Fibroblast of lung (primary cell): Measurements from ENCODE around the gene RNF186. TPM values are rescaled to one million over a fixed set of nuclear protein-coding genes. Genes with fewer than 3 reads are reported as not detected.

Source experiments
- DNase-seq, 2 donors: peaks; one replicate each; pipeline versions ENCODE4 v3.0.0 to v3.0.0-alpha.2; 2010; ENCODE audit warnings: low read depth in 2 of 2
- H2AFZ ChIP-seq: 2 replicates; pipeline ENCODE4 v1.5.1; 2012; ENCODE audit warnings: low read length, control low read depth, inconsistent platforms
- H3K27ac ChIP-seq: 2 replicates; pipeline ENCODE4 v1.5.1; 2011; ENCODE audit warnings: low read length, control low read depth; ENCODE audit not compliant: insufficient read depth
- H3K27me3 ChIP-seq: 2 replicates; pipeline ENCODE4 v1.5.1; 2011; ENCODE audit warnings: mild to moderate bottlenecking, low read length; ENCODE audit not compliant: control insufficient read depth, insufficient read depth
- H3K36me3 ChIP-seq: 2 replicates; pipeline ENCODE4 v1.5.1; 2011; ENCODE audit warnings: low read length; ENCODE audit not compliant: control insufficient read depth, insufficient read depth
- H3K4me1 ChIP-seq: 2 replicates; pipeline ENCODE4 v1.5.1; 2011; ENCODE audit warnings: low read length; ENCODE audit not compliant: control insufficient read depth, insufficient read depth; ENCODE audit errors: extremely low read depth
- H3K4me2 ChIP-seq: 2 replicates; pipeline ENCODE4 v1.5.1; 2011; ENCODE audit warnings: low read length, control low read depth; ENCODE audit not compliant: insufficient read depth; ENCODE audit errors: extremely low read depth
- H3K4me3 ChIP-seq, 4 experiments: fragments of 200-600 bp in 1 of 4; sonication (generic) in 1 of 4; replicated peaks in 1 of 4; 2 replicates each; pipeline ENCODE4 v1.5.1; 2011 to 2016; ENCODE audit warnings: low read length in 4 of 4, low read depth in 3 of 4, mild to moderate bottlenecking in 3 of 4, control low read depth in 2 of 4, inconsistent platforms in 1 of 4, mixed read lengths in 1 of 4; ENCODE audit not compliant: insufficient read depth in 1 of 4; ENCODE audit errors: control extremely low read depth in 1 of 4
- H3K79me2 ChIP-seq: 2 replicates; pipeline ENCODE4 v1.5.1; 2012; ENCODE audit warnings: mild to moderate bottlenecking, low read length, inconsistent platforms; ENCODE audit not compliant: control insufficient read depth, insufficient read depth
- H3K9ac ChIP-seq: 2 replicates; pipeline ENCODE4 v1.5.1; 2011; ENCODE audit warnings: mild to moderate bottlenecking, low read length, control low read depth; ENCODE audit not compliant: insufficient read depth
- H3K9me3 ChIP-seq: 2 replicates; pipeline ENCODE4 v1.5.1; 2012; ENCODE audit warnings: low read depth, low read length; ENCODE audit not compliant: control insufficient read depth, insufficient read depth
- H4K20me1 ChIP-seq: 2 replicates; pipeline ENCODE4 v1.5.1; 2011; ENCODE audit warnings: low read length; ENCODE audit not compliant: control insufficient read depth, insufficient read depth; ENCODE audit errors: extremely low read depth
- EZH2 ChIP-seq: IDR thresholded peaks from 2 replicates; pipeline ENCODE4 v1.5.1; 2012; ENCODE audit warnings: low read length, control low read depth, mild to moderate bottlenecking; ENCODE audit errors: missing control alignments
- polyA plus RNA-seq, 2 donors: library from polyadenylated mRNA; depleted of rRNA in 1 of 2; stranded (reverse) in 1 of 2; unstranded in 1 of 2; fragments of >200 nt; gene quantifications; 2 replicates each; pipeline ENCODE4 v1.2.1, GENCODE V29; 2011 to 2012; ENCODE audit warnings: missing spikeins in 1 of 2
- total RNA-seq: library from RNA; depleted of rRNA; stranded (reverse); fragments of >200 nt; gene quantifications from 2 replicates; pipeline ENCODE4 v1.2.1, GENCODE V29; 2014
- TF ChIP-seq, protein P1 (sequence below), 2 donors: IDR thresholded peaks in 1 of 2; conservative IDR thresholded peaks in 1 of 2; 1 replicate in 1 of 2; 2 replicates in 1 of 2; pipeline ENCODE4 v1.5.1; 2011 to 2012; ENCODE audit warnings: low read length in 2 of 2, control low read depth in 1 of 2, inconsistent platforms in 1 of 2, low read depth in 1 of 2, mild to moderate bottlenecking in 1 of 2

RNF186 gene
- total and polyA plus RNA-seq, 2 donors (not counting 1 experiment from before 2014, with no cell fraction given) = not detected

DNA sequence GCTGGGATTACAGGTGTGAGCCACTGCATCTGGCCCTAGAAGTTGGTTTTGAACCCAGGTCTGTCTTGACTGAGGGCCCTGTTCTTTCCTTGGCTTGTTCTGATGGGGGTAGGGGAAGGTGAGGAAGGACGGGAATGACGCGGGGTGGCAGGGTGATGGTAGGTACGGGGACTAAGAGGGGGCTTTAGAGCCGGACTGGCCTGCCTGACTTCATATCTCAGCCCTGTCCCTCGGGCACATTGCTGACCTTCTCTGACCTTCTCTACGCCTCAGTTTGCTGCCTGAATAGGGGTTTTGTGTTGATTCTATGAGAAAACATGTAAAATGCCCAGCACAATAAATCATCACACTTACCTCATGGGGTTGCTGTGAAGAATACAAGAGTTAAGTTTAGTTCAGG lies 6.7 kb downstream of the RNF186 start:
- Histone ChIP-seq H2AFZ (no peak overlapping the region), H3K4me1 (no peaks in the 10 kb centered on the region), H3K27me3 (peaks cover 2% of the 10 kb centered on the region), H4K20me1 (no peaks in the 10 kb centered on the region), H3K27ac (no peak overlapping the region), H3K9me3 (no peaks in the 10 kb centered on the region), H3K79me2 (no peaks in the 10 kb centered on the region), H3K9ac (no peak overlapping the region), H3K4me2 (no peak overlapping the region), H3K36me3 (no peaks in the 10 kb centered on the region), H3K4me3 (no peak overlapping the region)
- TF ChIP-seq EZH2 = no peak
- TF ChIP-seq, protein P1, sequence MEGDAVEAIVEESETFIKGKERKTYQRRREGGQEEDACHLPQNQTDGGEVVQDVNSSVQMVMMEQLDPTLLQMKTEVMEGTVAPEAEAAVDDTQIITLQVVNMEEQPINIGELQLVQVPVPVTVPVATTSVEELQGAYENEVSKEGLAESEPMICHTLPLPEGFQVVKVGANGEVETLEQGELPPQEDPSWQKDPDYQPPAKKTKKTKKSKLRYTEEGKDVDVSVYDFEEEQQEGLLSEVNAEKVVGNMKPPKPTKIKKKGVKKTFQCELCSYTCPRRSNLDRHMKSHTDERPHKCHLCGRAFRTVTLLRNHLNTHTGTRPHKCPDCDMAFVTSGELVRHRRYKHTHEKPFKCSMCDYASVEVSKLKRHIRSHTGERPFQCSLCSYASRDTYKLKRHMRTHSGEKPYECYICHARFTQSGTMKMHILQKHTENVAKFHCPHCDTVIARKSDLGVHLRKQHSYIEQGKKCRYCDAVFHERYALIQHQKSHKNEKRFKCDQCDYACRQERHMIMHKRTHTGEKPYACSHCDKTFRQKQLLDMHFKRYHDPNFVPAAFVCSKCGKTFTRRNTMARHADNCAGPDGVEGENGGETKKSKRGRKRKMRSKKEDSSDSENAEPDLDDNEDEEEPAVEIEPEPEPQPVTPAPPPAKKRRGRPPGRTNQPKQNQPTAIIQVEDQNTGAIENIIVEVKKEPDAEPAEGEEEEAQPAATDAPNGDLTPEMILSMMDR (conservative IDR thresholded peaks at IDR 0.05 in 1 of 2, IDR thresholded peaks at IDR 0.05 in 1 of 2; ENCODE audit: low read depth in 1 of 2, low read length in 2 of 2) = no peak
- no peak for DNase-seq

DNA sequence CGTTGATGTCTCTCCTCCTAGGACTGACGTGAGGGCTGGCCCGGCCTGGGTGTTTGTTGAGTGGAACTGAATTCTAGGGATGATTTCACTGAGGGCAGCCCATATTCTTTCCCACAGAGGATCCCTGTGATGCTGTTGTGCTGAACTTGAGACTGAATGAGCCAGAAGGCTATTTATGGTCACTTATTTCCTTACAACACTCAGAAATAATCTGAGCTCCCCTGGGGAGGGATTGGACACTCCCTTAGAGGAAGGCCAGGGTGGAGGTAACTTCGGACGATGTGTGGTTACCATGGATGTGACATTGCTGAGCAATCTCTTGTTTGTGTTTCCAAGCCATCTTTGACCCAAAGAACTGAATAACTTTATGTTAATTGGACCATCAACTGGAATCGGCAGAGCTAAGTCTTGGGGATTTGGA lies 10.2 kb downstream of the RNF186 start:
- no peaks in the 10 kb centered on the region for H3K79me2 ChIP-seq
- no peaks in the 10 kb centered on the region for H3K9me3 ChIP-seq
- H3K27ac ChIP-seq = no peak overlapping the region
- no peak for DNase-seq
- no peaks in the 10 kb centered on the region for H3K36me3 ChIP-seq
- no peak overlapping the region for H2AFZ ChIP-seq
- peaks cover 4% of the 10 kb centered on the region for H3K4me1 ChIP-seq
- no peak overlapping the region for H3K4me3 ChIP-seq
- no peaks in the 10 kb centered on the region for H4K20me1 ChIP-seq
- TF ChIP-seq, protein P1 (conservative IDR thresholded peaks at IDR 0.05 in 1 of 2, IDR thresholded peaks at IDR 0.05 in 1 of 2; ENCODE audit: low read depth in 1 of 2, low read length in 2 of 2) = no peak
- TF ChIP-seq EZH2 = no peak
- no peak overlapping the region for H3K4me2 ChIP-seq
- peaks cover 2% of the 10 kb centered on the region for H3K27me3 ChIP-seq
- no peak overlapping the region for H3K9ac ChIP-seq

DNA sequence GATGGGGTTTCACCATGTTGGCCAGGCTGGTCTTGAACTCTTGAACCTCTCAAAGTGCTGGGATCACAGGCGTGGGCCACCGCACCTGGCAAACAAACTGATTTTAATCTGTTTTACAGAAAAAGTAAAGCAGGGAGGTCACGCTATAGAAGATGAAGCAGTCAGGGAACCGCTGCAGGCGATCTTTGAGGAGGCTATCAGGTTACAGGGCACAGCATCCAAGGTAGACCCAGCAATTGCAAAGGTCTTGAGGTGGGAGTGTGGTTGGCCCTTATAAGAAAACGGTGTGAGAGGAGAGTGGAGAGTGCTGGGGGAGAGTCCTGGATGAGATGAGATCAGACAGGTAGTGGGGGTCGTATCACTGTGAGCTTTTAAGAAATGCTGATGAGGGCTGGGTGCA lies 12.8 kb downstream of the RNF186 start:
- peaks cover 14% of the 10 kb centered on the region for H3K4me1 ChIP-seq
- no peaks in the 10 kb centered on the region for H4K20me1 ChIP-seq

More for the DNA sequence above, 12.8 kb downstream of the RNF186 start:
- Histone ChIP-seq H2AFZ (no peak overlapping the region), H3K27ac (no peak overlapping the region), H3K79me2 (peaks cover 2% of the 10 kb centered on the region), H3K9ac (no peak overlapping the region), H3K4me3 (no peak overlapping the region), H3K9me3 (no peaks in the 10 kb centered on the region), H3K36me3 (no peaks in the 10 kb centered on the region), H3K27me3 (no peaks in the 10 kb centered on the region), H3K4me2 (no peak overlapping the region)
- no peak for DNase-seq
- TF ChIP-seq, protein P1 (conservative IDR thresholded peaks at IDR 0.05 in 1 of 2, IDR thresholded peaks at IDR 0.05 in 1 of 2; ENCODE audit: low read depth in 1 of 2, low read length in 2 of 2) = no peak
- no peak for TF ChIP-seq EZH2
